ENCODE results near the gene ASB6.

DNA sequence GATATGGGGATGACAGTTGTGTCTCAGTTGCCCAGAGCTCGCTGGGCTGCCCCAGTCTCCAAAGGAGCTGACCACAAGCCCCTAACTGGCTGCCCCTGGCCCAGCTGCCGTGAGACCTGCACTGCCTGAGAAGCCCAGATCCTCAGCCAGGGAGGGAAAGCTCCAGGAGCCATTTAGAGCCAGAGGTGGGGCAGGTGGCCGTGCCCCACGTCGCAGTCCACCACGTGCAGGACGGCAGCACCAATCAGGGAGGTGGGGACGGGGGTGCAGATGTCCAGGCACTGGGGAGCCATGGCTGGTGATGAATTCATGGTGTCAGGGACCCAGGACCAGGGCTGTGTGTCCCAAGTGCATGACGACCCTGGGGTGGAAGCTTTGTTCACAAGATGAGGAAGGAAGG lies 36.9 kb upstream of the ASB6 start:
- TF ChIP-seq EZH2phosphoT487 (IDR thresholded peaks at IDR 0.05; ENCODE audit: insufficient read depth, low read depth) (no peak), EZH2 (IDR thresholded peaks at IDR 0.05; ENCODE audit: insufficient read depth, poor library complexity, severe bottlenecking) (no peak)
